ENCODE measurements around the gene GNL3. TPM values are rescaled to one million over a fixed set of nuclear protein-coding genes. Genes with fewer than 3 reads are reported as not detected.

Gene GNL3, protein sequence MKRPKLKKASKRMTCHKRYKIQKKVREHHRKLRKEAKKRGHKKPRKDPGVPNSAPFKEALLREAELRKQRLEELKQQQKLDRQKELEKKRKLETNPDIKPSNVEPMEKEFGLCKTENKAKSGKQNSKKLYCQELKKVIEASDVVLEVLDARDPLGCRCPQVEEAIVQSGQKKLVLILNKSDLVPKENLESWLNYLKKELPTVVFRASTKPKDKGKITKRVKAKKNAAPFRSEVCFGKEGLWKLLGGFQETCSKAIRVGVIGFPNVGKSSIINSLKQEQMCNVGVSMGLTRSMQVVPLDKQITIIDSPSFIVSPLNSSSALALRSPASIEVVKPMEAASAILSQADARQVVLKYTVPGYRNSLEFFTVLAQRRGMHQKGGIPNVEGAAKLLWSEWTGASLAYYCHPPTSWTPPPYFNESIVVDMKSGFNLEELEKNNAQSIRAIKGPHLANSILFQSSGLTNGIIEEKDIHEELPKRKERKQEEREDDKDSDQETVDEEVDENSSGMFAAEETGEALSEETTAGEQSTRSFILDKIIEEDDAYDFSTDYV
- 10 to 100 TPM; 63.7 to 74.7 TPM for total RNA-seq
- polyA plus RNA-seq (ENCODE audit: insufficient read length in 2 of 2): 10 to 100 TPM; 65.0 to 75.6 TPM
- long read RNA-seq, donor 1, transcript GNL3-202 (15 exons, 2,040 nt): major isoform, 14 of 40 reads
- long read RNA-seq, donor 1, partial matches to known transcripts: 19 of 40 reads
- long read RNA-seq, donor 1, other reads (novel, unspliced or antisense): 0 of 40 reads
- long read RNA-seq, donor 2, partial matches to known transcripts: 0 of 6 reads
- long read RNA-seq, donor 2, other reads (novel, unspliced or antisense): 0 of 6 reads
- long read RNA-seq, donor 3, transcript GNL3-204 (4 exons, 597 nt): major isoform, 9 of 19 reads
- long read RNA-seq, donor 3, partial matches to known transcripts: 5 of 19 reads
- long read RNA-seq, donor 3, other reads (novel, unspliced or antisense): 0 of 19 reads
- long read RNA-seq, donor 4, transcript GNL3-202 (15 exons, 2,040 nt): minor isoform, 16 of 62 reads
- long read RNA-seq, donor 4, transcript GNL3-204 (4 exons, 597 nt): major isoform, 22 of 62 reads
- long read RNA-seq, donor 4, partial matches to known transcripts: 22 of 62 reads
- long read RNA-seq, donor 4, other reads (novel, unspliced or antisense): 0 of 62 reads

DNA sequence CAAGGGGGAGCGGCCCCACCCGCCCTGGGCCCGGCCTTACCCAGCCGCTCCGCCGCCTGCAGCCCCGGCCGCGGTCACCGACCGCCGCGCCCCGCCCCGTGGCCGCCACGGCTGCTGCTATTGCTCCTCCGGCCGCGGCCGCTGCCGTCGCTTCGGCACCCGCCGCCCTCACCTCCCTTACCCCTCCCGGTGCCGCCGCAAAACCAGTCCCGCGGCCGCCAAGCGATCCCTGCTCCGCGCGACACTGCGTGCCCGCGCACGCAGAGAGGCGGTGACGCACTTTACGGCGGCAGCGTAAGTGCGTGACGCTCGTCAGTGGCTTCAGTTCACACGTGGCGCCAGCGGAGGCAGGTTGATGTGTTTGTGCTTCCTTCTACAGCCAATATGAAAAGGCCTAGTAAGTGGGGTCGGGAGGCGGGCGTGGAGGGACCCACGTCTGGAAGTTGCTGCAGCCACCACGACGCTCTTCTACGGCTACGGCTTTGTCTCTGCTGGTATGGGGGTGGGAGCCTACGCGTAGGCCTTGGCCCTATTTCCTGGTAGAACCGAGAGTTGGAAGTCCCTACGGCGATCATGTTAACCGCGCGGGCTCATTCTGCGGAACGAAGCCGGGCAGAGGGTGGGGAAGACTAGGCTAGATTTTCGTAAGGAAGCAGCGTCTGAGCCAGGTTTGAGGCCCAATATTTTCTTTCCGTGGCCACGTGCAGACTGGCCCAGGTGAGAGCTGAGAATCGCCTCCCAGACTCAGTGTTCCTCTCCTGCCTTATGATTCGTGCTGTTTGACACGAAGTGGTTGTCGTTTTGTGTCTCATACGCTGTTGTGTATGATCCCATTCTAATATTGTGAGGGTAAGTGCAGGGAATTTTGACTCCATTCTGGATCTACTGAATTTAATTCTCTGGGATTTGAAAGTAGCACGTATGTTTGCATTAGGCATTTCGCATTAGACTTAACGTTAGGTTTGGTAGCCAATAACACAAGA, at the start of gene GNL3, which contains the start of gene PBRM1:
Gene GNL3 (plus strand): TSS at position 324 of the 983 bp plus-strand sequence. CDS start 61 bp downstream, at position 385.
Gene PBRM1 (minus strand): TSS at position 205 of the 983 bp plus-strand sequence.
- Histone ChIP-seq H3K9me3 (ENCODE audit: control insufficient read depth, insufficient read depth, low read length) (no peaks in the 10 kb centered on the region), H3K27ac (ENCODE audit: low read depth, low read length) (peak within 1 kb of the TSS; percentile 83), H3K36me3 (ENCODE audit: control insufficient read depth, insufficient read depth, low read length) (peaks cover 13% of the 10 kb centered on the region), H3K4me3 (ENCODE audit: low read depth, low read length) (peak within 1 kb of the TSS; percentile 93), H3K27me3 (ENCODE audit: control insufficient read depth, insufficient read depth, low read length) (no peaks in the 10 kb centered on the region), H3K4me1 (ENCODE audit: control insufficient read depth, insufficient read depth, low read length) (peaks cover 9% of the 10 kb centered on the region)
- under 1% methylated on average over 76 of the region's 82 CpGs for WGBS (ENCODE audit: insufficient coverage)
- peak; percentile 90 to 98 (median 94) for DNase-seq (ENCODE audit: low read depth in 4 of 6, low spot score in 6 of 6)

DNA sequence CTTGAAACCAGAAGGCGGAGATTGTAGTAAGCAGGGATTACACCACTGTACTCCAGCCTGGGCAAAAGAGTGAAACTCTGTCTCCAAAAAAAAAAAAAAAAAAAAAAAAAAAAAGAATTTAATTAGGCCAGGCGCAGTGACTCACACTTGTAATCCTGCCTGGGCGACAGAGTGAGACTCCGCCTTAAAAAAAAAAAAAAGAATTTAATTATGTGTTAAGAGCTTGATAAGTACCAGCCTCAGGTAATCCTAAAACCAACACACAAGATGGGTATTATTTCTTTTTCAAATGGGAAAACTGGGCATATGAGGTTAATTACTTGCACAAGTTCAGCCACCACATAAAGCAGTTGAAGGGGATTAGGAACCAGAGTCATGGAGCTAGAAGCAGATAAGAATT, 49.2 kb upstream of the GNL3 start:
- Histone ChIP-seq H3K27me3 (ENCODE audit: control insufficient read depth, insufficient read depth, low read length) (no peaks in the 10 kb centered on the region), H3K4me3 (ENCODE audit: low read depth, low read length) (no peak overlapping the region), H3K4me1 (ENCODE audit: control insufficient read depth, insufficient read depth, low read length) (no peaks in the 10 kb centered on the region), H3K36me3 (ENCODE audit: control insufficient read depth, insufficient read depth, low read length) (peaks cover 36% of the 10 kb centered on the region), H3K9me3 (ENCODE audit: control insufficient read depth, insufficient read depth, low read length) (no peaks in the 10 kb centered on the region), H3K27ac (ENCODE audit: low read depth, low read length) (no peak overlapping the region)
- DNase-seq (ENCODE audit: low read depth in 4 of 6, low spot score in 6 of 6): no peak
- no CpG with 5 or more reads among the region's 4 CpGs for WGBS (ENCODE audit: insufficient coverage)

DNA sequence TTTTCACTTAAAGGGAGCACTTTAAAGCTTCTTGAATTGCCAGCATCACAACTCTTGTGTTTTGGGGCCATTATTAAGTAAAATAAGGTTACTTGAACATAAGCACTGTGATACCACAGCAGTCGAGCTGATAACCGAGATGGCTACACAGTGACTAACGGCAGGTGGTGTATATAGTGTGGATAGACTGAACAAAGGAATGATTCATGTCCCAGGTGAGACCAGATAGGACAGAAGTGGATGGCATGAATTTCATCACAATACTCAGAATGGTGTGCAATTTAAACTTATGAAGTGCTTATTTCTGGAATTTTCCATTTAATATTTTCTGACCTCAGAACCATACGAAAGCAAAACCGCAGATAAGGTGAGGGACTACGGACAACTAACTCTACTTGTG, 40.3 kb upstream of the GNL3 start:
- Histone ChIP-seq H3K36me3 (ENCODE audit: control insufficient read depth, insufficient read depth, low read length) (peaks cover 39% of the 10 kb centered on the region), H3K27ac (ENCODE audit: low read depth, low read length) (no peak overlapping the region), H3K4me3 (ENCODE audit: low read depth, low read length) (no peak overlapping the region), H3K9me3 (ENCODE audit: control insufficient read depth, insufficient read depth, low read length) (no peaks in the 10 kb centered on the region), H3K27me3 (ENCODE audit: control insufficient read depth, insufficient read depth, low read length) (no peaks in the 10 kb centered on the region), H3K4me1 (ENCODE audit: control insufficient read depth, insufficient read depth, low read length) (no peaks in the 10 kb centered on the region)
- no peak for DNase-seq (ENCODE audit: low read depth in 4 of 6, low spot score in 6 of 6)
- 93% methylated on average over 3 of the region's 6 CpGs for WGBS (ENCODE audit: insufficient coverage)

DNA sequence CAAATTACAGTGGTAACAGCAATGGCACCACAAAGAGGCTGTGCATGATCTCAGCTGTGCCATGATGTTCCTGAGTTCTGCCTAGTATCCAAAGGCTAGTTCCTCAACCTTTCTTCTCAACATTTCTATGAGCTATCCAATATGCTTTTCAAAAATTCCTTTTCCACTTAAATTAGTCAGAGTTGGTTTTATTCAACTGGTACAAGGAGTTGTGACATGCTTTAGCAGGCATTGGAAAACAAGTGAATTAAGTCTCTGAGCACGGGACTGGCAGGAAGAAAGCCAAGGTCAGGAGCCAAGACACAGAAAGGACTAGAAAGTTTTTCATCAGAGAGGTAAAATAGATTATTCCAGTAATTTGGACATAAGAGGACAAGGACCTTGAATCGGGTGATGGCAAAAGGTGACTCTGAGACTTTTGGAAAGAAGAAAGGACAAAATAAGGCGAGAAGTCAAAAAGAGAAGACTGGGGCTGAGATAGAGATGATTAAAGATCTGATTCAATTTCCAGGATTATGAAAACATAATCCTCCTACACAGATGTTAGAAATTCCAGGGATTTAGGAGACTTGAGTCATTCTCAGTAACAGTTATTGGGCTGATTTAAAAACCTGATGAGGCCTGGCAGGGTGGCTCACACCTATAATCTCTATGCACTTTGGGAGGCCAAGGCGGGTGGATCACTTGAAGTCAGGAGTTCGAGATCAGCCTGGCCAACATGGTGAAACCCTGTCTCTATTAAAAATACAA, 36.2 kb upstream of the GNL3 start:
- Histone ChIP-seq H3K9me3 (ENCODE audit: control insufficient read depth, insufficient read depth, low read length) (no peaks in the 10 kb centered on the region), H3K27me3 (ENCODE audit: control insufficient read depth, insufficient read depth, low read length) (no peaks in the 10 kb centered on the region), H3K36me3 (ENCODE audit: control insufficient read depth, insufficient read depth, low read length) (peaks cover 35% of the 10 kb centered on the region), H3K4me1 (ENCODE audit: control insufficient read depth, insufficient read depth, low read length) (no peaks in the 10 kb centered on the region), H3K4me3 (ENCODE audit: low read depth, low read length) (no peak overlapping the region), H3K27ac (ENCODE audit: low read depth, low read length) (no peak overlapping the region)
- 90% methylated on average over 1 of the region's 5 CpGs for WGBS (ENCODE audit: insufficient coverage)
- no peak for DNase-seq (ENCODE audit: low read depth in 4 of 6, low spot score in 6 of 6)

DNA sequence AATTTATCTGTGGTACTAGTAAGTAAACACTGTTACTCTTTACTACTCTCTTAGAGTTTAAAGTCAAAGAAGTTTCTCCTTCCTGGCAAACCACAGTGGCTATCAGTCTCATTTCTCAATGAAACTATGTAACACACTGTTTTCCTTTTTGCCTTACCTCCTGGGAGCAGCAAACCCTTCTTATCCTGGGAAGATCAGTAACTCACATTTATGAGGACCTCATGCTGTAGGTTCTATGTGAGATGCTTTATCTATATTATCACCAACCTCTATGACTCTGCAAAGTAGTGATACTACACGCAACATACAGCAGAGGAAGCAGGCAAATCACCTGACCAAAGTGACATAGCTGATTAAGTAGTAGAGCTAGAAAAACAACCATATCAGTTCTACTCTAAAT, 35.4 kb upstream of the GNL3 start:
- peaks cover 37% of the 10 kb centered on the region for H3K36me3 ChIP-seq (ENCODE audit: control insufficient read depth, insufficient read depth, low read length)
- no peak for DNase-seq (ENCODE audit: low read depth in 4 of 6, low spot score in 6 of 6)
- H3K4me3 ChIP-seq (ENCODE audit: low read depth, low read length): no peak overlapping the region
- no peaks in the 10 kb centered on the region for H3K4me1 ChIP-seq (ENCODE audit: control insufficient read depth, insufficient read depth, low read length)
- no peaks in the 10 kb centered on the region for H3K9me3 ChIP-seq (ENCODE audit: control insufficient read depth, insufficient read depth, low read length)
- no CpG with 5 or more reads among the region's 1 CpG for WGBS (ENCODE audit: insufficient coverage)
- H3K27ac ChIP-seq (ENCODE audit: low read depth, low read length): no peak overlapping the region
- H3K27me3 ChIP-seq (ENCODE audit: control insufficient read depth, insufficient read depth, low read length): no peaks in the 10 kb centered on the region

DNA sequence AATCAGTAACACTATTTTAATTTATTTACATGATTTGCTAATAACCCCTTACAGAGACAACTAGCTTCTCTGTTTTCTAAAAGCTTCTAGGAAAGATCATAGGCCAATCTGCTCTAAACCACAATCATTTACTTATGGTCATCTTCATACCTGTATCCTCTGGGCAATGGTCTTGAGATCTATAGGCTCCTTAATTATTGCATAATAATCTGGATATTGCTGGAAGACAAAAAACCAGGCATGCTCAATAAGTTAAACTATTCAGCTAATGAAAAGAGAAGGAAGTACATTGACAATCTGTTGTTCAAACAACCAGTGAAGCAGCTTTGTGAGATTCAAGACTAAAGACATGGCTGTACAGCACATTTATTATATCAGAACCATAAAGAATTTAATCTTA, 34.2 kb upstream of the GNL3 start:
- Histone ChIP-seq H3K4me3 (ENCODE audit: low read depth, low read length) (no peak overlapping the region), H3K9me3 (ENCODE audit: control insufficient read depth, insufficient read depth, low read length) (no peaks in the 10 kb centered on the region), H3K27me3 (ENCODE audit: control insufficient read depth, insufficient read depth, low read length) (no peaks in the 10 kb centered on the region), H3K36me3 (ENCODE audit: control insufficient read depth, insufficient read depth, low read length) (peaks cover 42% of the 10 kb centered on the region), H3K27ac (ENCODE audit: low read depth, low read length) (no peak overlapping the region), H3K4me1 (ENCODE audit: control insufficient read depth, insufficient read depth, low read length) (no peaks in the 10 kb centered on the region)
- DNase-seq (ENCODE audit: low read depth in 4 of 6, low spot score in 6 of 6): no peak

DNA sequence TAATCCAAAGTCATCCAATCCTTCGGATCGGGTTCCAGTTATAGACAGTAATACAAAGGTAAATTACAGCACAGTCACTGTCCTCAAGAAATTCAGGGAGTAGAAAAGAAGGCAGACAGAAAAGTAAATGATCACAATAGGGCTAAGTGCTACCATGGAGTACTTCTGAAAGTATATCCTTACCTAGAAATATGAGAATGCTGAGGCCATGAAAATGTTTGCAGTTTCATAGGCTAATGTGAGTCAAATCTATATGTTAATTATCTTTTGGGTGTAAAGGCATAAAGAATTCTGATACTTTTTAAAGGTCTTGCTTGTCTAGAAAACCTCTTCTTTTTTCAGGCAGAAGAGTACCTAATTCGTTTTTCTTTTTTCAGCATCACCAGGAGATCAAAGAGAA, 29.9 kb upstream of the GNL3 start:
- DNase-seq (ENCODE audit: low read depth in 4 of 6, low spot score in 6 of 6): no peak
- H3K36me3 ChIP-seq (ENCODE audit: control insufficient read depth, insufficient read depth, low read length): peaks cover 57% of the 10 kb centered on the region
- H3K27ac ChIP-seq (ENCODE audit: low read depth, low read length): no peak overlapping the region
- no peaks in the 10 kb centered on the region for H3K4me1 ChIP-seq (ENCODE audit: control insufficient read depth, insufficient read depth, low read length)
- no CpG with 5 or more reads among the region's 3 CpGs for WGBS (ENCODE audit: insufficient coverage)
- H3K9me3 ChIP-seq (ENCODE audit: control insufficient read depth, insufficient read depth, low read length): no peaks in the 10 kb centered on the region
- no peak overlapping the region for H3K4me3 ChIP-seq (ENCODE audit: low read depth, low read length)
- H3K27me3 ChIP-seq (ENCODE audit: control insufficient read depth, insufficient read depth, low read length): no peaks in the 10 kb centered on the region

DNA sequence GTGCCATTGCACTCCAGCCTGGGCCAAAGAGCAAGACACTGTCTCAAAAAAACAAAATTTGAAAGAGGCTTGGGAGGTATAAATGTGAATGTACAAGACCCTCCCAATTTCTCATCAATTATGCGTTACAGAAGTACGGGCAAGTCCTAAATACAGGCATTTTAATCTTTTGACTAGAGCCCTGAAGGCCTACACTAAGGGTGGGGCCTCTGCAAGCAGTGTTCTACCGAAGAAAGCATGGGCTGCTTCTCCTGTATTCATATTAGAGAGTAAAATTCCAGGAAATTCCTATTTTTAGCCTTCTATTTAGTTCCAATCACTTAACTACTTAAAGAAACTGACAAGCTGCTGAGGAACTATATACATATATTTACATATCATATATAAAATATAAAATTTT, 25.8 kb upstream of the GNL3 start:
- H3K4me3 ChIP-seq (ENCODE audit: low read depth, low read length): no peak overlapping the region
- peaks cover 44% of the 10 kb centered on the region for H3K36me3 ChIP-seq (ENCODE audit: control insufficient read depth, insufficient read depth, low read length)
- H3K9me3 ChIP-seq (ENCODE audit: control insufficient read depth, insufficient read depth, low read length): no peaks in the 10 kb centered on the region
- no peak for DNase-seq (ENCODE audit: low read depth in 4 of 6, low spot score in 6 of 6)
- no peak overlapping the region for H3K27ac ChIP-seq (ENCODE audit: low read depth, low read length)
- WGBS (ENCODE audit: insufficient coverage): no CpG with 5 or more reads among the region's 3 CpGs
- no peaks in the 10 kb centered on the region for H3K4me1 ChIP-seq (ENCODE audit: control insufficient read depth, insufficient read depth, low read length)
- H3K27me3 ChIP-seq (ENCODE audit: control insufficient read depth, insufficient read depth, low read length): no peaks in the 10 kb centered on the region

Measured in spinal cord (tissue), 10 donors.